ENCODE data around the gene IGSF3. TPM values are rescaled to one million over a fixed set of nuclear protein-coding genes. Genes with fewer than 3 reads are reported as not detected.

The IGSF3 gene
- total RNA-seq, 2 donors from 2014 or later, result 14.9 to 17.6 TPM

DNA sequence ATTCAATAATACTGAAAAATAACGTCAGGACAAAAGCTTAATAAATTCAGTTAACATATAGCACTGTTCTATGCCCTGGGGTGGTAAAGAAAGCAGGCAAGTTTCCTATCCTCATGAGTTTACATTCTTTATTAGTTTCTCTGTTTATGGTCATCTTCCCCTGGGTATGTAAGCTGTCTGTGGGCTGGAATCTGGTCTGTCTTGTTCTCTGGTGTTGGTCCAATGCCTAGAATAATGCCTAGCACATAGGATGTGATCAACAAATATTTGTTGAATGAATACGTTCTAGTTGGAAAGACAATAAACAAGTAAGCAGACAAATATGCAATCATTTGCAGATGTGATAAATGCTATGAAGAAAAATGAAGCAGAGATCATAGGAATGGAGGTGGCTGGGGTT is 7.2 kb upstream of the IGSF3 start:
- no peak overlapping the region for H3K4me3 ChIP-seq
- H3K36me3 ChIP-seq, result no peaks in the 10 kb centered on the region
- TF ChIP-seq, protein P1, sequence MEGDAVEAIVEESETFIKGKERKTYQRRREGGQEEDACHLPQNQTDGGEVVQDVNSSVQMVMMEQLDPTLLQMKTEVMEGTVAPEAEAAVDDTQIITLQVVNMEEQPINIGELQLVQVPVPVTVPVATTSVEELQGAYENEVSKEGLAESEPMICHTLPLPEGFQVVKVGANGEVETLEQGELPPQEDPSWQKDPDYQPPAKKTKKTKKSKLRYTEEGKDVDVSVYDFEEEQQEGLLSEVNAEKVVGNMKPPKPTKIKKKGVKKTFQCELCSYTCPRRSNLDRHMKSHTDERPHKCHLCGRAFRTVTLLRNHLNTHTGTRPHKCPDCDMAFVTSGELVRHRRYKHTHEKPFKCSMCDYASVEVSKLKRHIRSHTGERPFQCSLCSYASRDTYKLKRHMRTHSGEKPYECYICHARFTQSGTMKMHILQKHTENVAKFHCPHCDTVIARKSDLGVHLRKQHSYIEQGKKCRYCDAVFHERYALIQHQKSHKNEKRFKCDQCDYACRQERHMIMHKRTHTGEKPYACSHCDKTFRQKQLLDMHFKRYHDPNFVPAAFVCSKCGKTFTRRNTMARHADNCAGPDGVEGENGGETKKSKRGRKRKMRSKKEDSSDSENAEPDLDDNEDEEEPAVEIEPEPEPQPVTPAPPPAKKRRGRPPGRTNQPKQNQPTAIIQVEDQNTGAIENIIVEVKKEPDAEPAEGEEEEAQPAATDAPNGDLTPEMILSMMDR (IDR thresholded peaks at IDR 0.05), result no peak
- H3K27me3 ChIP-seq, result no peaks in the 10 kb centered on the region
- DNase-seq (ENCODE audit: low spot score), result no peak
- H3K4me1 ChIP-seq, result peaks cover 0 to 16% of the 10 kb centered on the region in 2 donors
- no peak overlapping the region for H3K27ac ChIP-seq
- H3K9me3 ChIP-seq, result no peaks in the 10 kb centered on the region

DNA sequence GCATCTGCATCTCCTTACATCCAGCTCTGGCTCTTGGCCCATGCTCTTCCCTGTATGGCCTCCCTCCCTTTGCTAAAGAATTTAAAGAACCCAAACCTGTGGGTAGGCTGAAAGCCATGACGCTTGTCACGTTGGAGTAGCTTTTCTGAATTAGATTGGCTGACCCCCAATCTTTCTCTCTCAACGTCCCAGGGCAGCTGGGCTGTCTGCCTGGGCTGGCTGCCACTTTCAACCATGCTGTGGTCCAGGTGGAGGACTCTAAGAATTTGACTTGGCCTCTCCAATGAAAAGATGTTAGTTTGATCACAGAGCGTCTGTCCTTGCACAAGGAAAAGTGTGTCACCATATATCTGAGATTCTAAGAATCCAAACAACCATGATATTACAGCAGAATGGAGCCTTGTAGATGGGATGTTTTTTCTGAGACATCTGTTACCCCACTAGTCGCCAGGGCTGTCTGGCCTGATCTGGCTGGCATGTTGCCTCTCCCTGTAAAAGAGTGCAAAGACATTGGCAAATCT is 6.5 kb upstream of the IGSF3 start:
- no peak for DNase-seq (ENCODE audit: low spot score)
- TF ChIP-seq, protein P1 (IDR thresholded peaks at IDR 0.05), result no peak

DNA sequence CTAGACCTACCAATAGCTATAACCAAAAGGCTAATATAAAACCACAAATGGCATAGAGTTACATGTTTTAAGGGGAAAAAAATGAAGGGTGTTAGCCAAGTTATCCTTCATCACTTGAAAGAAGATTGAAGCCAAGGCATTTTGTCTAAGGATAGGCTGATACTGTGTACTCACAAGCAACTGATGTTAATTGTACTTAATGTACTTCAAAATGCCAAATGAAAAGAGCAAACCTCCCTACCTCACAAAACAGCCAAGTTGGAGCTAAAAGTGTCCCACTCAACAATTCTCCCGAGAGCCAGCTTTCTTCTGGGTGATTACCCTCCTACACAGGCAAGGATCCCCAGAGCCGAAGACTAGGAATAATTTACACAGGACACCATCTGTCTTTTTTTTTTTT is 4.4 kb upstream of the IGSF3 start:
- no peak for DNase-seq (ENCODE audit: low spot score)
- H3K9me3 ChIP-seq, result no peaks in the 10 kb centered on the region
- no peak overlapping the region for H3K4me3 ChIP-seq
- no peak overlapping the region for H3K27ac ChIP-seq
- H3K27me3 ChIP-seq, result no peaks in the 10 kb centered on the region
- H3K4me1 ChIP-seq, result peaks cover 0 to 19% of the 10 kb centered on the region in 2 donors
- TF ChIP-seq, protein P1 (IDR thresholded peaks at IDR 0.05), result no peak
- H3K36me3 ChIP-seq, result no peaks in the 10 kb centered on the region

More for the DNA sequence above, 6.5 kb upstream of the IGSF3 start:
- Histone ChIP-seq H3K27ac (no peak overlapping the region), H3K4me3 (no peak overlapping the region), H3K4me1 (peaks cover 0 to 16% of the 10 kb centered on the region in 2 donors), H3K27me3 (no peaks in the 10 kb centered on the region), H3K9me3 (no peaks in the 10 kb centered on the region), H3K36me3 (no peaks in the 10 kb centered on the region)

DNA sequence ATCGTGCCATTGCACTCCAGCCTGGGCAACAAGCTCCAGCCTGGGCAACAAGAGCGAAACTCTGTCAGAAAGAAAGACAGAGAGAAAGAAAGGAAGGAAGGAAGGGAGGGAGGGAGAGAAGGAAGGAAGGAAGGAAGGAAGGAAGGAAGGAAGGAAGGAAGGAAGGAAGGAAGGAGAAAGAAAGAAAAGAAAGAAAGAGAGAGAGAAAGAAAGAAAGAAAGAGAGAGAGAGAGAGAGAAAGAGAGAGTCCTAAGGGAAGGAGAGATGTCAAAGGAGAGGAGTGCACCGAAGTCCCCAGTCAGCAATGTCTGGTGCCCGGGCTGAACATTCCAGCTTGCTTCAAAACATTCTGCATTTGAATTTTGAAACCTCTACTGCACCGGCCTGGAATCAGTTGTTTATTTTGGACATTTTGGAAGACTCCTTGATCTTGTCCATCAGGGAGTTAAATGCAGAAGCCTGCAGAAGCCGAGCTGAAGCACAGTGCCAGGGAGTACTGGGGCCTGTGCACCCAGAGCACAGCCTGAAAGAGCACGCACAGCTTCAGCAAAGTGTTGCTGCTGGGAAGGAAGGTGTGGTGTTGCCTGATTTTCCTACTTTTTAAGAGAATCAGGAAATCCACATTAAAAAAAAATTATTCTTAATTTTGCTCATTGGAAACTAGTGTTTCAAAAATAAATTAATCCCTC is 3.7 kb upstream of the IGSF3 start:
- H3K27me3 ChIP-seq, result no peaks in the 10 kb centered on the region
- peaks cover 0 to 26% of the 10 kb centered on the region in 2 donors for H3K4me1 ChIP-seq
- TF ChIP-seq, protein P1 (IDR thresholded peaks at IDR 0.05), result no peak
- no peaks in the 10 kb centered on the region for H3K36me3 ChIP-seq
- H3K27ac ChIP-seq, result peak overlapping the region in 1 of 2 donors; percentile 3
- H3K9me3 ChIP-seq, result no peaks in the 10 kb centered on the region
- H3K4me3 ChIP-seq, result no peak overlapping the region
- no peak for DNase-seq (ENCODE audit: low spot score)

DNA sequence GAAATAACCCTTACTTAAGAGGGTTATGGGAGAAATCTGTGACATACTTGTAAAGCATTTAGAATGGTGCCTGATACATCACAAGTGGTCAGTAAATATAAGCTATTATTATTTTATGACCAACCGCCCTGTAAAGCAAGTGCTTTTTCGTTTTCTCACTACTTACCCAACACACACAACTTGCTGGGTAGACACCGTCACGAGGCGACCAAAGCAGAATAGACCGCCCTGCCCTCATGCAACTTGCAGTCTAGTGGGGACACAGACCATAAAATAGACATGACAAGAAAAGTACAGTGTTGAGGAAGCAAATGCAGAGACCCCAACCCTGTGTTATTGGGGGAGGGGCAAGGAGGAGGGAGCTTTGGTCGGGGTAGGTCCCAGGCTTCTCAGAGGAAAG is 744 bp upstream of the IGSF3 start:
- peak overlapping the region in 1 of 2 donors; percentile 41 for H3K27ac ChIP-seq
- H3K4me3 ChIP-seq, result no peak overlapping the region
- no peaks in the 10 kb centered on the region for H3K36me3 ChIP-seq
- H3K27me3 ChIP-seq, result no peaks in the 10 kb centered on the region
- H3K9me3 ChIP-seq, result no peaks in the 10 kb centered on the region
- peaks cover 0 to 31% of the 10 kb centered on the region in 2 donors for H3K4me1 ChIP-seq
- TF ChIP-seq, protein P1 (IDR thresholded peaks at IDR 0.05), result no peak
- DNase-seq (ENCODE audit: low spot score), result no peak

All from right atrium auricular region (tissue), 2 donors.